Endothelial cell of umbilical vein (primary cell): ENCODE results near the gene THOP1.

Experiments used
- CTCF ChIP-seq, 2 donors: IDR thresholded peaks; 1 replicate in 1 of 2; 2 replicates in 1 of 2; pipeline ENCODE4 v1.5.1; 2011; ENCODE audit warnings: low read length in 2 of 2, mild to moderate bottlenecking in 2 of 2, moderate library complexity in 2 of 2, control low read depth in 1 of 2, inconsistent platforms in 1 of 2, low read depth in 1 of 2; ENCODE audit not compliant: insufficient read depth in 1 of 2; ENCODE audit errors: extremely low read depth in 1 of 2
- GATA2 ChIP-seq: IDR thresholded peaks from 2 replicates; pipeline ENCODE4 v1.7.0; 2011; ENCODE audit warnings: low read depth, mild to moderate bottlenecking, moderate library complexity, mixed read lengths, low read length; ENCODE audit not compliant: insufficient read length, insufficient read depth
- POLR2A ChIP-seq: IDR thresholded peaks from 2 replicates; pipeline ENCODE4 v1.6.1; 2012; ENCODE audit warnings: low read depth, mild to moderate bottlenecking, control low read depth, low read length
- POLR2AphosphoS5 ChIP-seq: IDR thresholded peaks from 2 replicates; pipeline ENCODE4 v1.6.1; 2012; ENCODE audit warnings: low read depth, mild to moderate bottlenecking, control low read depth, low read length, moderate library complexity; ENCODE audit not compliant: insufficient read depth

GRCh38 chr19:2807379-2808128, 22.3 kb downstream of the THOP1 start:
- TF ChIP-seq POLR2A = no peak
- TF ChIP-seq POLR2AphosphoS5 = no peak
- TF ChIP-seq CTCF (IDR thresholded peaks at IDR 0.05; ENCODE audit: extremely low read depth in 1 of 2, insufficient read depth in 1 of 2, low read depth in 1 of 2, low read length in 2 of 2) = no peak
- TF ChIP-seq GATA2 = no peak
